CD4-positive, alpha-beta T cell (primary cell): ENCODE measurements around the gene ZRSR2. TPM values are rescaled to one million over a fixed set of nuclear protein-coding genes. Genes with fewer than 3 reads are reported as not detected.
"Not testable (repeated sequence)": the region's sequence is repeated elsewhere in the genome, so short reads cannot be mapped to it uniquely, and the experiment has no call there.

Source experiments
- ATAC-seq: fragments of 200-7000 bp; cut with Tn5 transposase; one replicate; pipeline ENCODE4 v1.10.0; 2022; ENCODE audit warnings: mild to moderate bottlenecking; ENCODE audit not compliant: poor library complexity
- CTCF ChIA-PET: fragments of 350-600 bp; sonication (Branson Sonifier 250); formaldehyde crosslinking; loops from one replicate; lab custom pipeline; 2021; ENCODE audit warnings: antibody characterized with exemption, inconsistent platforms; lab: Charles Lee
- POLR2A ChIA-PET: fragments of 350-600 bp; sonication (Branson Sonifier 250); formaldehyde crosslinking; loops from one replicate; lab custom pipeline; 2021; ENCODE audit warnings: antibody characterized with exemption, inconsistent platforms; lab: Charles Lee
- DNase-seq, 14 experiments: peaks; one replicate each; pipeline ENCODE4 v3.0.0-alpha.2; 2013 to 2020; ENCODE audit warnings: mixed read lengths in 2 of 14
- H3K27ac ChIP-seq, 2 donors: one replicate each; pipeline versions ENCODE4 v1.5.1 to v1.7.0; 2013; ENCODE audit warnings: low read length in 2 of 2, low read depth in 1 of 2, mild to moderate bottlenecking in 1 of 2
- H3K27me3 ChIP-seq, 2 experiments: 1 replicate in 1 of 2; 2 replicates in 1 of 2; pipeline versions ENCODE4 v1.6.1 to v1.7.0; 2013; ENCODE audit warnings: low read length in 2 of 2, control low read depth in 1 of 2, mild to moderate bottlenecking in 1 of 2, moderate library complexity in 1 of 2; ENCODE audit not compliant: insufficient read depth in 2 of 2, control insufficient read depth in 1 of 2
- H3K36me3 ChIP-seq: one replicate; pipeline ENCODE4 v1.6.1; 2013; ENCODE audit warnings: low read length, control low read depth; ENCODE audit not compliant: insufficient read depth
- H3K4me1 ChIP-seq: one replicate; pipeline ENCODE4 v1.6.1; 2013; ENCODE audit warnings: low read length, control low read depth; ENCODE audit not compliant: insufficient read depth
- H3K4me3 ChIP-seq: one replicate; pipeline ENCODE4 v1.5.1; 2013; ENCODE audit warnings: mild to moderate bottlenecking, low read length, moderate library complexity
- H3K9me3 ChIP-seq, 2 experiments: 1 replicate in 1 of 2; 2 replicates in 1 of 2; pipeline versions ENCODE4 v1.6.1 to v1.7.0; 2013; ENCODE audit warnings: low read length in 2 of 2, mild to moderate bottlenecking in 2 of 2, control low read depth in 1 of 2, moderate library complexity in 1 of 2; ENCODE audit not compliant: control insufficient read depth in 1 of 2, insufficient read depth in 1 of 2
- H3K27ac Mint-ChIP-seq: one replicate; pipeline ENCODE4 v1.8.0; 2020; ENCODE audit warnings: mixed read lengths
- H3K27me3 Mint-ChIP-seq: one replicate; pipeline ENCODE4 v1.8.0; 2021; ENCODE audit warnings: mixed read lengths
- H3K36me3 Mint-ChIP-seq: one replicate; pipeline ENCODE4 v1.8.0; 2021; ENCODE audit warnings: low read depth, mixed read lengths
- H3K4me1 Mint-ChIP-seq: one replicate; pipeline ENCODE4 v1.8.0; 2021; ENCODE audit warnings: low read depth, mixed read lengths
- H3K4me3 Mint-ChIP-seq: one replicate; pipeline ENCODE4 v1.8.0; 2020; ENCODE audit warnings: mild to moderate bottlenecking, mixed read lengths
- H3K9me3 Mint-ChIP-seq: one replicate; pipeline ENCODE4 v1.8.0; 2020; ENCODE audit warnings: mixed read lengths
- intact Hi-C, 2 experiments: fragments of 100-400 bp; cut with DNase I in 1 of 2; cut with micrococcal nuclease in 1 of 2; formaldehyde crosslinking; loops; one replicate each; pipeline versions ENCODE4 v1.15.1 to v1.9.0; 2023 to 2025; cut with DNase I, micrococcal nuclease
- total RNA-seq, 174 experiments: library from RNA in 2 of 174; stranded (reverse) in 2 of 174; gene quantifications; one replicate each; pipeline ENCODE4 v1.2.3 and lab custom pipeline; 2021 to 2026
- TF ChIP-seq, protein P1 (sequence below): fragments of 200-600 bp; IDR thresholded peaks from one replicate; pipeline ENCODE4 v1.8.0; 2022; ENCODE audit warnings: antibody characterized with exemption, mild to moderate bottlenecking

Gene ZRSR2
- total RNA-seq, 2 experiments from 2014 or later = 18.4 to 21.1 TPM

DNA sequence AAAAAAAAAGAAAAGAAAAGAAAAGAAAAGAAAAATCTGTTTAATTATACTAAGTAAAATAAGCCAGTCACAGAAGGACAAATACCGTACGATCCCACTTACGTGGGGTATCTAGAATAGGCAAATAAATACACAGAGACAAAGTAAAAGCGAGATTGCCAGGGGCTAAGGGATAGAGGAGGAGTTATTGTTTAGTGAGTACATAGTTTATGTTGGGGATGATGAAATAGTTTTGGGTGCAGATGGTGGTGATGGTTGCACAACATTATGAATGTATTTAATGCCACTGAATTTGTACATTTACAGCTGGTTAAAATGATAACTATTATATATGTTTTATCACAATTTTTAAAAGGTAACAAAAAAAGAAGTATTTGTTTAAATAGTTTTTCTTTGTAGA is 45.1 kb upstream of the ZRSR2 start:
- Histone ChIP-seq H3K9me3 (no peaks in the 10 kb centered on the region), H3K27me3 (no peaks in the 10 kb centered on the region), H3K36me3 (peaks cover 16% of the 10 kb centered on the region), H3K27ac (no peak overlapping the region), H3K4me1 (peaks cover 51% of the 10 kb centered on the region), H3K4me3 (no peak overlapping the region)
- intact Hi-C loops = no loop called here
- TF ChIP-seq, protein P1, sequence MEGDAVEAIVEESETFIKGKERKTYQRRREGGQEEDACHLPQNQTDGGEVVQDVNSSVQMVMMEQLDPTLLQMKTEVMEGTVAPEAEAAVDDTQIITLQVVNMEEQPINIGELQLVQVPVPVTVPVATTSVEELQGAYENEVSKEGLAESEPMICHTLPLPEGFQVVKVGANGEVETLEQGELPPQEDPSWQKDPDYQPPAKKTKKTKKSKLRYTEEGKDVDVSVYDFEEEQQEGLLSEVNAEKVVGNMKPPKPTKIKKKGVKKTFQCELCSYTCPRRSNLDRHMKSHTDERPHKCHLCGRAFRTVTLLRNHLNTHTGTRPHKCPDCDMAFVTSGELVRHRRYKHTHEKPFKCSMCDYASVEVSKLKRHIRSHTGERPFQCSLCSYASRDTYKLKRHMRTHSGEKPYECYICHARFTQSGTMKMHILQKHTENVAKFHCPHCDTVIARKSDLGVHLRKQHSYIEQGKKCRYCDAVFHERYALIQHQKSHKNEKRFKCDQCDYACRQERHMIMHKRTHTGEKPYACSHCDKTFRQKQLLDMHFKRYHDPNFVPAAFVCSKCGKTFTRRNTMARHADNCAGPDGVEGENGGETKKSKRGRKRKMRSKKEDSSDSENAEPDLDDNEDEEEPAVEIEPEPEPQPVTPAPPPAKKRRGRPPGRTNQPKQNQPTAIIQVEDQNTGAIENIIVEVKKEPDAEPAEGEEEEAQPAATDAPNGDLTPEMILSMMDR = no peak
- DNase-seq (no peak), ATAC-seq (no peak)
- Mint-ChIP-seq H3K36me3 (peaks cover 79% of the 10 kb centered on the region), H3K27me3 (no peaks in the 10 kb centered on the region), H3K27ac (peak overlapping the region; percentile 56), H3K4me3 (no peak overlapping the region), H3K4me1 (peaks cover 86% of the 10 kb centered on the region), H3K9me3 (no peaks in the 10 kb centered on the region)
- ChIA-PET POLR2A (no interaction called here), CTCF (interaction anchor here (0.6 to 1.7 kb wide), 2 partner anchors 17 to 109 kb away, joined by 3 read pairs; partner anchors contain the start of gene AP1S2)

DNA sequence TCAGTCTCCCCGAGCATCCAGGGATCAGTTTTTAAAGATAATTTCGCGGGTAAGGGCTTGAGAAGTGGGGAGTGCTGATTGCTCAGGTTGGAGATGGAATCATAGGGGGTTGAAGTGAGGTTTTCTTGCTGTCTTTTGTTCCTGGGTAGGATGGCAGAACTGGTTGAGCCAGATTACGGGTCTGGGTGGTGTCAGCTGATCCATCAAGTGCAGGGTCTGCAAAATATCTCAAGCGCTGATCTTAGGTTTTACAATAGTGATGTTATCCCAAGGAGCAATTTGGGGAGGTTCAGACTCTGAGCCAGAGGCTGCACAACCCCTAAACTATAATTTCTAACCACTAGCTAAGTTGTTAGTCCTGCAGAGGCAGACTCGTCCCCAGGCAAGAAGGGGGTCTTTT is 43.6 kb upstream of the ZRSR2 start:
- intact Hi-C loops, H3K27me3 Mint-ChIP-seq, H3K27me3 ChIP-seq, H3K9me3 ChIP-seq, ATAC-seq, DNase-seq, H3K9me3 Mint-ChIP-seq, H3K4me3 ChIP-seq: not testable (repeated sequence)
- Mint-ChIP-seq H3K36me3 (peaks cover 80% of the 10 kb centered on the region), H3K4me1 (peaks cover 93% of the 10 kb centered on the region), H3K27ac (peak overlapping the region; percentile 91), H3K4me3 (peak overlapping the region; percentile 42)
- Histone ChIP-seq H3K4me1 (peaks cover 50% of the 10 kb centered on the region), H3K36me3 (peaks cover 16% of the 10 kb centered on the region), H3K27ac (peak overlapping the region in 1 of 2 donors; percentile 13)
- ChIA-PET CTCF (interaction anchor here (0.6 to 1.0 kb wide), 2 partner anchors 9 to 13 kb away, joined by 3 read pairs; partner anchors contain the start of gene CA5B), POLR2A (interaction anchor here (13.9 kb wide), 1 partner anchor 8 kb away, joined by 204 read pairs; the partner anchor contains the start of gene CA5B)

DNA sequence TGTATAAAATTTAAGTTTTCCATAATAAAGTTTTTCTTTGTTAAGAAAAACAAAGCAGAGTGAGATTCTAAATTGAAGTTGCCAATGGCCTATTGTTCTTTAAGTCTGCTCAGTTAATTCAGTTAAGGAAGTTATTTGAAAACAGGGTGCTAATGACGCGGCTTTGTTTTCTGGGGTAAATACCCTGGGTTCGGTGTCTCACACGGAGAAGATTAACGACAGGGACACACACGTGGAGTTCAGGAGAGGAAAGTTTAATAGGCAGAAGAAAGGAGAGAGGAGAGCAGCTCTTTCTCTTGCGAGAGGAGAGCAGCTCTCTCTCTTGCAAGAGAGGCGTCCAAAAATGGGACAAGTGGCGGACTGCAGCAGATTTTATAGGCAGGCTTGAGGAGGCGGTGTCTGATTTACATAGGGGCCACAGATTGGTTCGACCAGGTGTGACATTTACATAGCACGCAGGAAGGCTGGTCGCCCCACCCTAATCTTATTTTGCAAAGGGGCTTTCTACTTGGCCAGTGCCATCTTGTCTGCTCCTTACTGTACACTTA is 42.6 kb upstream of the ZRSR2 start:
- intact Hi-C loops = no loop called here
- DNase-seq = no peak
- TF ChIP-seq, protein P1 = no peak
- Histone ChIP-seq H3K4me1 (peaks cover 54% of the 10 kb centered on the region), H3K36me3 (peaks cover 13% of the 10 kb centered on the region), H3K27ac (no peak overlapping the region), H3K9me3 (no peaks in the 10 kb centered on the region), H3K4me3 (no peak overlapping the region), H3K27me3 (no peaks in the 10 kb centered on the region)
- peak overlapping the region; percentile 91 for H3K27ac Mint-ChIP-seq
- no peak for ATAC-seq
- H3K36me3 Mint-ChIP-seq = peaks cover 73% of the 10 kb centered on the region
- H3K4me3 Mint-ChIP-seq = no peak overlapping the region
- no peaks in the 10 kb centered on the region for H3K27me3 Mint-ChIP-seq
- H3K9me3 Mint-ChIP-seq = no peaks in the 10 kb centered on the region
- POLR2A ChIA-PET = interaction anchor here (1.2 to 13.9 kb wide), 2 partner anchors 9 to 43 kb away, joined by 3 to 204 read pairs; partner anchors contain the start of gene CA5B
- CTCF ChIA-PET = interaction anchor here (3.4 kb wide), 1 partner anchor 8 kb away, joined by 25 read pairs; the partner anchor contains the start of gene CA5B
- H3K4me1 Mint-ChIP-seq = peaks cover 90% of the 10 kb centered on the region
